IMR-90 (cell line): ENCODE results near the gene PFKFB2. TPM values are rescaled to one million over a fixed set of nuclear protein-coding genes. Genes with fewer than 3 reads are reported as not detected.

Experiments used
- ATAC-seq: fragments of 200-7000 bp; cut with Tn5 transposase; 2 replicates; pipeline ENCODE4 v1.9.1; 2020; ENCODE audit warnings: low read depth, mild to moderate bottlenecking, moderate library complexity
- BruUV-seq: library from RNA; stranded (reverse); fragments of 400-500 nt; replicated peaks from 2 replicates; lab custom pipeline; 2021; lab: Mats Ljungman, UMichigan
- CTCF ChIA-PET: fragments of 300-600 bp; formaldehyde crosslinking; extraction: SDS; loops from one replicate; lab custom pipeline; 2021; ENCODE audit warnings: antibody characterized with exemption; lab: Yijun Ruan, JAX
- POLR2A ChIA-PET: fragments of 300-600 bp; sonication (Branson Sonifier 250); formaldehyde crosslinking; loops from one replicate; lab custom pipeline; 2022; ENCODE audit warnings: antibody characterized with exemption; ENCODE audit not compliant: unreplicated experiment; lab: Charles Lee
- DNase-seq: peaks from one replicate; pipeline ENCODE4 v3.0.0; 2013
- H2AFZ ChIP-seq: replicated peaks from 2 replicates; pipeline ENCODE3; 2013; ENCODE audit warnings: low read length, mild to moderate bottlenecking; ENCODE audit not compliant: poor library complexity
- H2AK5ac ChIP-seq: 2 replicates; pipeline ENCODE4 v1.6.1; 2013; ENCODE audit warnings: low read depth, low read length, inconsistent platforms
- H2AK9ac ChIP-seq: replicated peaks from 2 replicates; pipeline ENCODE3; 2013; ENCODE audit warnings: mild to moderate bottlenecking, low read depth, low read length, moderate library complexity; ENCODE audit not compliant: poor library complexity
- H2BK120ac ChIP-seq: 2 replicates; pipeline ENCODE4 v1.6.1; 2013; ENCODE audit warnings: low read depth, low read length, inconsistent platforms
- H2BK15ac ChIP-seq: 3 replicates; pipeline ENCODE4 v1.6.1; 2013; ENCODE audit warnings: low read depth, low read length, inconsistent platforms
- H2BK20ac ChIP-seq: 2 replicates; pipeline ENCODE4 v1.6.1; 2013; ENCODE audit warnings: low read depth, mild to moderate bottlenecking, inconsistent platforms, low read length, moderate library complexity
- H2BK5ac ChIP-seq: 2 replicates; pipeline ENCODE4 v1.6.1; 2013; ENCODE audit warnings: mild to moderate bottlenecking, low read depth, low read length, inconsistent platforms; ENCODE audit not compliant: poor library complexity, severe bottlenecking
- H3K14ac ChIP-seq: replicated peaks from 2 replicates; pipeline ENCODE4 v1.6.1; 2013; ENCODE audit warnings: low read depth, low read length, inconsistent platforms
- H3K18ac ChIP-seq: 2 replicates; pipeline ENCODE4 v1.6.1; 2013; ENCODE audit warnings: low read depth, low read length, control low read depth
- H3K23ac ChIP-seq: 2 replicates; pipeline ENCODE4 v1.6.1; 2013; ENCODE audit warnings: low read depth, low read length, inconsistent platforms
- H3K27ac ChIP-seq: 2 replicates; pipeline ENCODE4 v1.5.1; 2013; ENCODE audit warnings: mild to moderate bottlenecking, control low read depth, low read length; ENCODE audit not compliant: insufficient read depth
- H3K27me3 ChIP-seq: 2 replicates; pipeline ENCODE4 v1.6.1; 2013; ENCODE audit warnings: low read length; ENCODE audit not compliant: control insufficient read depth, insufficient read depth
- H3K36me3 ChIP-seq: 2 replicates; pipeline ENCODE4 v1.6.1; 2013; ENCODE audit warnings: low read length, mixed read lengths; ENCODE audit not compliant: control insufficient read depth, insufficient read depth
- H3K4ac ChIP-seq: 2 replicates; pipeline ENCODE4 v1.6.1; 2013; ENCODE audit warnings: low read depth, low read length, inconsistent platforms
- H3K4me1 ChIP-seq: 2 replicates; pipeline ENCODE4 v1.6.1; 2013; ENCODE audit warnings: low read length, mixed read lengths; ENCODE audit not compliant: control insufficient read depth, insufficient read depth
- H3K4me2 ChIP-seq: 2 replicates; pipeline ENCODE4 v1.6.1; 2013; ENCODE audit warnings: low read depth, mild to moderate bottlenecking, control low read depth, low read length, moderate library complexity
- H3K4me3 ChIP-seq: 2 replicates; pipeline ENCODE4 v1.5.1; 2013; ENCODE audit warnings: low read depth, mild to moderate bottlenecking, control low read depth, low read length, moderate library complexity; ENCODE audit not compliant: insufficient read depth
- H3K56ac ChIP-seq: 2 replicates; pipeline ENCODE4 v1.6.1; 2013; ENCODE audit warnings: low read length, inconsistent platforms; ENCODE audit not compliant: insufficient read depth; ENCODE audit errors: extremely low read depth
- H3K79me1 ChIP-seq, 2 experiments: 2 replicates each; pipeline ENCODE4 v1.6.1; 2013; ENCODE audit warnings: low read length in 2 of 2, inconsistent platforms in 1 of 2, low read depth in 1 of 2
- H3K9ac ChIP-seq: 2 replicates; pipeline ENCODE4 v1.6.1; 2013; ENCODE audit warnings: low read depth, low read length, control low read depth
- H3K9me1 ChIP-seq: 2 replicates; pipeline ENCODE4 v1.6.1; 2013; ENCODE audit warnings: low read length, inconsistent platforms; ENCODE audit not compliant: insufficient read depth
- H3K9me3 ChIP-seq: 2 replicates; pipeline ENCODE4 v1.6.1; 2013; ENCODE audit warnings: low read length; ENCODE audit not compliant: control insufficient read depth, insufficient read depth
- H4K20me1 ChIP-seq: 2 replicates; pipeline ENCODE4 v1.6.1; 2013; ENCODE audit warnings: low read length, inconsistent platforms; ENCODE audit not compliant: insufficient read depth
- H4K5ac ChIP-seq: 2 replicates; pipeline ENCODE4 v1.6.1; 2013; ENCODE audit warnings: mild to moderate bottlenecking, low read depth, low read length, control low read depth
- H4K8ac ChIP-seq, 2 experiments: 2 replicates each; pipeline ENCODE4 v1.6.1; 2013; ENCODE audit warnings: low read depth in 2 of 2, low read length in 2 of 2, control low read depth in 1 of 2, inconsistent platforms in 1 of 2
- H4K91ac ChIP-seq: 2 replicates; pipeline ENCODE4 v1.6.1; 2013; ENCODE audit warnings: low read depth, low read length, inconsistent platforms; ENCODE audit not compliant: insufficient read depth
- BHLHE40 ChIP-seq: fragments of 150-350 bp; IDR thresholded peaks from 2 replicates; pipeline ENCODE4 v1.6.1; 2016; ENCODE audit warnings: mild to moderate bottlenecking, low read depth, low read length
- CEBPB ChIP-seq: IDR thresholded peaks from 2 replicates; pipeline ENCODE4 v1.6.1; 2012; ENCODE audit warnings: low read depth, low read length, improper control_type of control experiment
- CHD1 ChIP-seq: IDR thresholded peaks from 2 replicates; pipeline ENCODE4 v1.6.1; 2012; ENCODE audit warnings: low read depth, low read length, improper control_type of control experiment
- CTCF ChIP-seq: conservative IDR thresholded peaks from 2 replicates; pipeline ENCODE4 v1.5.1; 2012; ENCODE audit warnings: mild to moderate bottlenecking, low read depth, low read length, improper control_type of control experiment
- FOS ChIP-seq: fragments of 150-350 bp; IDR thresholded peaks from 2 replicates; pipeline ENCODE4 v1.6.1; 2016; ENCODE audit warnings: low read depth, low read length
- MAFK ChIP-seq: IDR thresholded peaks from 2 replicates; pipeline ENCODE4 v1.6.1; 2012; ENCODE audit warnings: low read depth, low read length, improper control_type of control experiment
- MAZ ChIP-seq: IDR thresholded peaks from 2 replicates; pipeline ENCODE4 v1.6.1; 2012; ENCODE audit warnings: low read depth, mild to moderate bottlenecking, low read length, improper control_type of control experiment, moderate library complexity, borderline replicate concordance
- MXI1 ChIP-seq: IDR thresholded peaks from 2 replicates; pipeline ENCODE4 v1.6.1; 2012; ENCODE audit warnings: low read depth, mild to moderate bottlenecking, low read length, moderate library complexity, borderline replicate concordance
- NFE2L2 ChIP-seq: fragments of 150-350 bp; IDR thresholded peaks from 2 replicates; pipeline ENCODE4 v1.6.1; 2016; ENCODE audit warnings: low read depth, mild to moderate bottlenecking, low read length
- POLR2A ChIP-seq: IDR thresholded peaks from 2 replicates; pipeline ENCODE4 v1.6.1; 2012; ENCODE audit warnings: mild to moderate bottlenecking, low read depth, low read length
- RAD21 ChIP-seq: IDR thresholded peaks from 2 replicates; pipeline ENCODE4 v1.6.1; 2012; ENCODE audit warnings: low read length, improper control_type of control experiment
- RCOR1 ChIP-seq: IDR thresholded peaks from 2 replicates; pipeline ENCODE4 v1.6.1; 2012; ENCODE audit warnings: mild to moderate bottlenecking, low read length, improper control_type of control experiment; ENCODE audit not compliant: insufficient replicate concordance
- RFX5 ChIP-seq: IDR thresholded peaks from 2 replicates; pipeline ENCODE4 v1.8.0; 2012; ENCODE audit warnings: low read depth, mild to moderate bottlenecking, low read length, moderate library complexity
- SMC3 ChIP-seq: fragments of 150-350 bp; IDR thresholded peaks from 2 replicates; pipeline ENCODE4 v1.6.1; 2016; ENCODE audit warnings: low read depth, mild to moderate bottlenecking, antibody characterized with exemption, low read length, moderate library complexity
- WGBS, 2 experiments: methylation state at CpG; one replicate each; pipeline versions ENCODE4 v1.1.5 to v1.1.7; 2013; ENCODE audit warnings: missing lambda C conversion rate in 2 of 2; ENCODE audit not compliant: insufficient read length in 1 of 2; ENCODE audit errors: extremely low coverage in 2 of 2; 5-methylcytosine and 5-hydroxymethylcytosine counted together
- dilution Hi-C: fragments of 300-500 bp; cut with HindIII; formaldehyde crosslinking; loops from one replicate; pipeline ENCODE4 v1.14.3; 2018; ENCODE audit warnings: low sequenced_read_pairs; ENCODE audit not compliant: unreplicated experiment
- in situ Hi-C: fragments of 300-500 bp; cut with MboI; formaldehyde crosslinking; loops from 3 replicates; pipeline ENCODE4 v1.14.3; 2019; ENCODE audit warnings: low sequenced_read_pairs, inconsistent platforms, mixed read lengths
- intact Hi-C: fragments of 100-400 bp; cut with micrococcal nuclease; formaldehyde crosslinking; loops from 2 replicates; pipeline ENCODE4 v1.10.0; 2022
- polyA plus RNA-seq, 3 experiments: library from polyadenylated mRNA; depleted of rRNA; stranded (reverse); fragments of >200 nt; gene quantifications; 2 replicates each; pipeline ENCODE4 v1.2.3, GENCODE V29; 2012; ENCODE audit warnings: low replicate concordance in 1 of 3
- total RNA-seq: library from RNA; depleted of rRNA; stranded (reverse); fragments of >200 nt; gene quantifications from 2 replicates; pipeline ENCODE4 v1.2.3, GENCODE V29; 2012
- TF ChIP-seq, protein P1 (sequence below): fragments of 150-350 bp; IDR thresholded peaks from 2 replicates; pipeline ENCODE4 v1.6.1; 2017; ENCODE audit warnings: mild to moderate bottlenecking, antibody characterized with exemption, low read length, low read depth
- TF ChIP-seq, protein P2 (sequence below): fragments of 150-350 bp; IDR thresholded peaks from 2 replicates; pipeline ENCODE4 v1.6.1; 2016; ENCODE audit warnings: low read depth, mild to moderate bottlenecking, low read length, moderate library complexity, borderline replicate concordance

PFKFB2 gene
- total and polyA plus RNA-seq, 2 of the 4 experiments (the other 2 are of a cell fraction), result 0.62 to 1.3 TPM

DNA sequence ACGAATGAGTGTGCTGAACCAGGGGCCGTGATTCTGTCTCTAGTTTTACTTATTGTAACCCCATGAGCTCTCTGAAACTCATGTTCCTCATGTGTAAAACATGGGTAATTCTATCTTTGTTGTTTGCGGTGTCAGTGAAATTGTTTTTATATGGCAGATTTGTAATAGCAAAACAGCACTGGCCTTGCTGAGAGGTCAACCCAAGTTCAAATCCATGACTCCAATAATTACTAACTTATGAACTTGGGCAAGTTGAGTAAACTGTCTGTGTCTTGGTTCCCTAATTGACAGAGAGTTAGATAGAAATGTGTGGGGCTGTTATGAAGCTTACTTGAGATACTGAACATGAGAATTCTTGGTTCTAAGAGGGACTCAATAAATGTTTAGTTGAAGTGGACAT is 38.3 kb upstream of the PFKFB2 start:
- Histone ChIP-seq H3K23ac (no peak overlapping the region), H3K4me2 (no peak overlapping the region), H2AK5ac (no peak overlapping the region), H3K18ac (no peak overlapping the region), H3K79me1 (no peaks in the 10 kb centered on the region), H2BK120ac (no peak overlapping the region), H2AFZ (no peak overlapping the region), H3K4ac (no peak overlapping the region), H3K36me3 (no peaks in the 10 kb centered on the region), H4K8ac (no peak overlapping the region), H2BK5ac (no peak overlapping the region), H2AK9ac (no peak overlapping the region), H3K14ac (no peak overlapping the region), H4K20me1 (no peaks in the 10 kb centered on the region), H3K56ac (no peak overlapping the region), H3K4me3 (no peak overlapping the region), H3K9me1 (no peaks in the 10 kb centered on the region; the same call in 1 of the 2 replicates), H2BK15ac (no peak overlapping the region), H3K27ac (no peak overlapping the region), H3K9ac (no peak overlapping the region), H3K9me3 (no peaks in the 10 kb centered on the region; the same call in 1 of the 2 replicates), H4K91ac (no peak overlapping the region), H3K27me3 (peaks cover 6% of the 10 kb centered on the region; the same call in 1 of the 2 replicates), H3K4me1 (no peaks in the 10 kb centered on the region), H4K5ac (no peak overlapping the region), H2BK20ac (no peak overlapping the region)
- no TSS peak for BruUV-seq
- dilution Hi-C loops, result no loop called here
- no peak for ATAC-seq
- intact Hi-C loops, result no loop called here
- no peak for TF ChIP-seq MAZ
- TF ChIP-seq RFX5, result no peak
- no peak for TF ChIP-seq MXI1
- TF ChIP-seq CEBPB, result no peak
- TF ChIP-seq, protein P1, sequence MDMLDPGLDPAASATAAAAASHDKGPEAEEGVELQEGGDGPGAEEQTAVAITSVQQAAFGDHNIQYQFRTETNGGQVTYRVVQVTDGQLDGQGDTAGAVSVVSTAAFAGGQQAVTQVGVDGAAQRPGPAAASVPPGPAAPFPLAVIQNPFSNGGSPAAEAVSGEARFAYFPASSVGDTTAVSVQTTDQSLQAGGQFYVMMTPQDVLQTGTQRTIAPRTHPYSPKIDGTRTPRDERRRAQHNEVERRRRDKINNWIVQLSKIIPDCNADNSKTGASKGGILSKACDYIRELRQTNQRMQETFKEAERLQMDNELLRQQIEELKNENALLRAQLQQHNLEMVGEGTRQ, result no peak
- no peak for TF ChIP-seq NFE2L2
- no peak for TF ChIP-seq RCOR1
- no peak for TF ChIP-seq CTCF
- no peak for TF ChIP-seq CHD1
- no peak for TF ChIP-seq FOS
- TF ChIP-seq SMC3, result no peak
- no peak for TF ChIP-seq BHLHE40
- TF ChIP-seq MAFK, result no peak
- no peak for TF ChIP-seq POLR2A
- TF ChIP-seq, protein P2, sequence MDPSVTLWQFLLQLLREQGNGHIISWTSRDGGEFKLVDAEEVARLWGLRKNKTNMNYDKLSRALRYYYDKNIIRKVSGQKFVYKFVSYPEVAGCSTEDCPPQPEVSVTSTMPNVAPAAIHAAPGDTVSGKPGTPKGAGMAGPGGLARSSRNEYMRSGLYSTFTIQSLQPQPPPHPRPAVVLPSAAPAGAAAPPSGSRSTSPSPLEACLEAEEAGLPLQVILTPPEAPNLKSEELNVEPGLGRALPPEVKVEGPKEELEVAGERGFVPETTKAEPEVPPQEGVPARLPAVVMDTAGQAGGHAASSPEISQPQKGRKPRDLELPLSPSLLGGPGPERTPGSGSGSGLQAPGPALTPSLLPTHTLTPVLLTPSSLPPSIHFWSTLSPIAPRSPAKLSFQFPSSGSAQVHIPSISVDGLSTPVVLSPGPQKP, result no peak
- TF ChIP-seq RAD21, result no peak
- CTCF ChIA-PET, result interaction anchor here (2.0 kb wide), 1 partner anchor 9 kb away, joined by 6 read pairs; no protein-coding TSS in a partner anchor
- in situ Hi-C loops, result no loop called here
- no CpG with 5 or more reads among the region's 3 CpGs for WGBS, 2 experiments
- DNase-seq, result no peak
- POLR2A ChIA-PET, result no interaction called here
